Ovary (tissue), 3 donors: Measurements from ENCODE around the gene C11orf54.

Source experiments
- POLR2A ChIP-seq: fragments of 450-650 bp; IDR thresholded peaks from one replicate; pipeline ENCODE4 v1.6.1; 2017; ENCODE audit warnings: antibody characterized with exemption, mild to moderate bottlenecking, moderate library complexity
- TF ChIP-seq, protein P1 (sequence below), 3 donors: fragments of 450-650 bp in 2 of 3; fragments of 200-600 bp in 1 of 3; IDR thresholded peaks; one replicate each; pipeline versions ENCODE4 v1.5.1 to v1.8.0; 2016 to 2022; ENCODE audit warnings: antibody characterized with exemption in 3 of 3, mild to moderate bottlenecking in 1 of 3
- donor health status: DM: no; HTN: no; CAD: no.

GRCh38 chr11:93700830-93701229 lies 40.6 kb upstream of the C11orf54 start:
- TF ChIP-seq, protein P1, sequence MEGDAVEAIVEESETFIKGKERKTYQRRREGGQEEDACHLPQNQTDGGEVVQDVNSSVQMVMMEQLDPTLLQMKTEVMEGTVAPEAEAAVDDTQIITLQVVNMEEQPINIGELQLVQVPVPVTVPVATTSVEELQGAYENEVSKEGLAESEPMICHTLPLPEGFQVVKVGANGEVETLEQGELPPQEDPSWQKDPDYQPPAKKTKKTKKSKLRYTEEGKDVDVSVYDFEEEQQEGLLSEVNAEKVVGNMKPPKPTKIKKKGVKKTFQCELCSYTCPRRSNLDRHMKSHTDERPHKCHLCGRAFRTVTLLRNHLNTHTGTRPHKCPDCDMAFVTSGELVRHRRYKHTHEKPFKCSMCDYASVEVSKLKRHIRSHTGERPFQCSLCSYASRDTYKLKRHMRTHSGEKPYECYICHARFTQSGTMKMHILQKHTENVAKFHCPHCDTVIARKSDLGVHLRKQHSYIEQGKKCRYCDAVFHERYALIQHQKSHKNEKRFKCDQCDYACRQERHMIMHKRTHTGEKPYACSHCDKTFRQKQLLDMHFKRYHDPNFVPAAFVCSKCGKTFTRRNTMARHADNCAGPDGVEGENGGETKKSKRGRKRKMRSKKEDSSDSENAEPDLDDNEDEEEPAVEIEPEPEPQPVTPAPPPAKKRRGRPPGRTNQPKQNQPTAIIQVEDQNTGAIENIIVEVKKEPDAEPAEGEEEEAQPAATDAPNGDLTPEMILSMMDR (IDR thresholded peaks at IDR 0.05) = no peak
- TF ChIP-seq POLR2A = no peak
